Activated CD4-positive, alpha-beta T cell treated with anti-CD3 and anti-CD28 coated beads, Interleukin-2, amount 50 U/mL, for 48 hours (primary cell): Measurements from ENCODE around the gene BNC2.
"Not testable (repeated sequence)": the region's sequence is repeated elsewhere in the genome, so short reads cannot be mapped to it uniquely, and the experiment has no call there.

Experiments
- DNase-seq, 2 experiments: peaks; one replicate each; pipeline ENCODE4 v3.0.0-alpha.2; 2020

BNC2 gene, protein sequence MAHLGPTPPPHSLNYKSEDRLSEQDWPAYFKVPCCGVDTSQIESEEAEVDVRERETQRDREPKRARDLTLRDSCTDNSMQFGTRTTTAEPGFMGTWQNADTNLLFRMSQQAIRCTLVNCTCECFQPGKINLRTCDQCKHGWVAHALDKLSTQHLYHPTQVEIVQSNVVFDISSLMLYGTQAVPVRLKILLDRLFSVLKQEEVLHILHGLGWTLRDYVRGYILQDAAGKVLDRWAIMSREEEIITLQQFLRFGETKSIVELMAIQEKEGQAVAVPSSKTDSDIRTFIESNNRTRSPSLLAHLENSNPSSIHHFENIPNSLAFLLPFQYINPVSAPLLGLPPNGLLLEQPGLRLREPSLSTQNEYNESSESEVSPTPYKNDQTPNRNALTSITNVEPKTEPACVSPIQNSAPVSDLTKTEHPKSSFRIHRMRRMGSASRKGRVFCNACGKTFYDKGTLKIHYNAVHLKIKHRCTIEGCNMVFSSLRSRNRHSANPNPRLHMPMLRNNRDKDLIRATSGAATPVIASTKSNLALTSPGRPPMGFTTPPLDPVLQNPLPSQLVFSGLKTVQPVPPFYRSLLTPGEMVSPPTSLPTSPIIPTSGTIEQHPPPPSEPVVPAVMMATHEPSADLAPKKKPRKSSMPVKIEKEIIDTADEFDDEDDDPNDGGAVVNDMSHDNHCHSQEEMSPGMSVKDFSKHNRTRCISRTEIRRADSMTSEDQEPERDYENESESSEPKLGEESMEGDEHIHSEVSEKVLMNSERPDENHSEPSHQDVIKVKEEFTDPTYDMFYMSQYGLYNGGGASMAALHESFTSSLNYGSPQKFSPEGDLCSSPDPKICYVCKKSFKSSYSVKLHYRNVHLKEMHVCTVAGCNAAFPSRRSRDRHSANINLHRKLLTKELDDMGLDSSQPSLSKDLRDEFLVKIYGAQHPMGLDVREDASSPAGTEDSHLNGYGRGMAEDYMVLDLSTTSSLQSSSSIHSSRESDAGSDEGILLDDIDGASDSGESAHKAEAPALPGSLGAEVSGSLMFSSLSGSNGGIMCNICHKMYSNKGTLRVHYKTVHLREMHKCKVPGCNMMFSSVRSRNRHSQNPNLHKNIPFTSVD

DNA sequence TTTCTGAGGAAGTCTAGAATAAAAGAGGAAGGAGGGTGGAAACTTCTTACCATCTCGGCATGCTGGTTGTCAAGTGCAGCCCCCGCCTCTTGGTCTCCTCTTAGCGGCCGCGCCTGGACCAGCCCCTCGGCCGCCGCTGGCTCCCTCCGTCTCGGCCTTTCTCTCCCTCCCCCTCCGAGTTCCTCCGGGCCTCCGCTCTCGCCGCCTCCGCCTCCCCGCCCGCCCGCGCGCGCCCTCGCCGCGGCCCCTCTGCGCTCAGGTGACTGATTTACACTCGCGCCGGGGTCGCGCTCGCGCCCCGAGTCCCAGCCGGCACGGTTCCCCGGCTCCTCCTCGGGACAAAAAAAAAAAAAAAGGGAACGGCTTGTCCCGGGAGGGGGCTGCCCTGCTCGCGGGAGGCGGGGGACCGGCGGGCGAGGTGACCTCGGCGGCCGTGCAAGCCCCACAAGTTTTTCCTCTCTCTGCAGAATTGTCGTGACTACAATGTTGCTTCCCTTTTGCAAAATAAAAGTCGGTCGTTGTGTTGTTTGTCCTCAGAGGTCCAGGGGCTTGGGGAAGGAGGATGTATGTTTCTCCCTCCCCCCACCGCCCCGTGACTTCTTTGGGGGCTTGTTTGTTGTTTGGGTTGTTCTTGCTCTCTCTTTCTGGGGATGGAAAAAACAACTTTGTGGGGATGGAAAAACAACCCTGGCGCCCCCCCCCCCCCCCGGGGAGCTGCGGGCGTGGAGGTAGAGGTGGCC, at the start of gene BNC2:
TSS of gene BNC2 (minus strand) at position 75 of the 740 bp plus-strand sequence. CDS start at position 53, 22 bp downstream.
- DNase-seq: no peak

DNA sequence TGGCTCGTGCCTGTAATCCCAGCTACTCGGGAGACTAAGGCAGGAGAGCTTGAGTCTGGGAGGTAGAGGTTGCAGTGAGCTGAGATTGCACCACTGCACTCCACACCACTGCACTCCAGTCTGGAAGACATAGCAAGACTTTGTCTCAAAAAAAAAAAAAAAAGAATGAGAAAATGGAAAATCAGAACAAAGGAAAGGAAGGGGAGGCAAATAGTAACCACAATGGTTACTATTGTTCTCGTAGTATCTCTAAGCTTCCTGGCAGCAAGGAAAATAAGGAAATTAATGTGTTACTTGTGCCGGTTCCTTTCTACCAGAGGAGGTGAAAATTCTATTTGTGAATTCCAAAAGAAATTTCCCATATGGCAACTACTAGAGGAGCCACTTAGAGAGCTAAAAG, 48.5 kb upstream of the BNC2 start:
- DNase-seq: no peak

DNA sequence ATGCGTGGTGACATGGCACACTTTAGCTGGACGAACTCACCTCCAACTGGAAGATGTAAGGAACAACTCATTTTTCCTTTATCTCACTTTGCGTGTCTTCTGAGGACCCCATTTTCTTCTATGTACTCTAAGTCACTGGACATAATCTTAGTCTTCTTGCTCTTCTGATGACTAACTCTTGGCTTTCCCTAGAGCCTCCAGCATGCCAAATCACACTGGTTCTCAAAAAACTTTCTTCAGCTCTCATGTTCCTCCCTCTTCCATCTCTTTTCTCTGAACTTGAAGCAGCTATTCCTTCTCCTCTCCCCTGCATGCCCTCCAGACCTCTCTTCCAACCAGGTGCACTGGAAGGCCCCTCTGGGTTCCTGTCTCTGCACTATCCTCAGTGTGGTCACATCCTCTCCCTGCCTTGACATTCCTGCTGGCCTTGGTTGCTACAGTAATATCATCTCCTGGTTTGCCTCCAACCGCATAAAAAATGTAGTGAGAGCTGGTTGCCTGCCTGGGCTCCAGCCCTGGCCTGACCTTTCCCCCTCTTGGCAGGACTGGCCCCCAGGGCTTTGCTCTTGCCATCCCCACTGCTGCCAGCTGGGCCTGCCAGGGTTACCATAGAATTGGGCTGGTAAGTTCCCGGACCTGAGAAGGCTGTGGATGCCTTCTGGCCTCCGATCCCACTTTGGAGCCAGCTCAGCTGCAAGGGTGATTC, 44.8 kb upstream of the BNC2 start:
- no peak for DNase-seq

DNA sequence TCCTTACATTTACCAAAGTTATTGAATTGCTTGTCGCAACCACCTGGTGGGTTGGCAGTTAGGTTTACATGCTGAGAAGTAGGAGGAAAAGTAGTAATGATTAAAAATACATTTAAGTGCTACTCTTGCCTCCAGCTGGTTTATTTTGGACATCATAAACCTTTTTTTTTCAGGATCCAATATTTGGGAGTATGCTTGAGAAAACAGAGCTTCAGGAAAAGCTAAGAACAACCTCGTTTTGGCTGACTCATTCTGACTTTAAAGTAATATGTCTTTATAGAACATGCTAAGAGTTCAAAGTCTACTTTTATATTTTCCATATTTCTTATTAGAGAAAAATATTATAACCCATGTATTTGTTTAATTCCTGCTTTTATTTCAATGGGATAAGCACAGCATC, 41.7 kb upstream of the BNC2 start:
- DNase-seq: no peak

DNA sequence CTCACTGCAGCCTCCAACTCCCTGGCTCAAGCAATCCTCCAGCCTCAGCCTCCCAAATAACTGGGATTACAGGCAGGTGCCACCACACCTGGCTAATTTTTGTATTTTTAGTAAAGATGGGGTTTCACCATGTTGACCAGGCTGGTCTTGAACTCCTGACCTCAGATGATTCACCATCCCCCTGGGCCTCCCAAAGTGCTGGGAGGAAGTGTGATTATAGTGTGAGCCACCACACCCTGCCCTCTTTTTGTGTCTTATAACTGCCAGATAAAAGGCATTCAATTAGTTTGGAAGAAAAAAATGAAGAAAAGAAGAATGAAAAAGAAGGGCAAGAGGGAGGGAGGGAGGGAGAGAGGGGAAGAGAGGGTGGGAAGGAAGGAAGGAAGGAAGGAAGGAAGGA, 37.7 kb upstream of the BNC2 start:
- not testable (repeated sequence) for DNase-seq

DNA sequence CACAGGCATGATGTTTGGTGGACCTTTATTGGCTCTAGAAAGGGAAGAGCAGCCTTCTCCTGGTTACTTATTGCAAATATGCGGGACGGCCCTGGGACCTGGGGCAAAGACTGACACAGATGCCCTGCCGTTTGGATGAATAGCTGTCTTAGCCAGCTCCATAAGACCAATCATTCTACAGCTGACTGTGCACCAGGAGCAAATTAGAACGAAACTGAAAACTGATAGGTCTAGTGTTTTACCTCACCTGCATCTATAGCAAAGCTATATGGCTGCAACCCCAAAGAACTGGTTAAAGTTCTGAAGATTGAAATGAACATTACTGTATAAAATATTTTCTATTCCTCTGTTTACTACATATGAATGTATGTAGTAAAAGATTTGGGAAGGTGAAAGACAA, 34.2 kb upstream of the BNC2 start:
- DNase-seq: no peak

DNA sequence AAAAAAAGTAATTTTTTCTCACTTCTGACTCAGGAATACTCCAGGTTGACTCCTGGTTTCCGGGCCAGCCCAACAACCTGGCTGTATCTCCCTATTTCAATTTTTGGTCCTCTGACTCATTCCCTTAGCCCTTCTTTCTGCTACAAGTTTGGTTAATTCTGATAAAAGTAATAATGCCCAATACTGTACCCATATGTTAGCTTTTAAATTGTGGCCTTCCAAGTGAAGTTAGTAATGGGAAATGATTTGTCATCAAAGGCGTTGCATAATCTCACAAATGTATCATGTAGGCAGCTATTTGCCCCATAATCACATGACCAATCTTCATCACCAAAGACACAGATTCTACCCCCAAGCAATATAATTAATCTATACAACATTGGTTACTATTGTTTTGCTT, 31.1 kb upstream of the BNC2 start:
- no peak for DNase-seq

DNA sequence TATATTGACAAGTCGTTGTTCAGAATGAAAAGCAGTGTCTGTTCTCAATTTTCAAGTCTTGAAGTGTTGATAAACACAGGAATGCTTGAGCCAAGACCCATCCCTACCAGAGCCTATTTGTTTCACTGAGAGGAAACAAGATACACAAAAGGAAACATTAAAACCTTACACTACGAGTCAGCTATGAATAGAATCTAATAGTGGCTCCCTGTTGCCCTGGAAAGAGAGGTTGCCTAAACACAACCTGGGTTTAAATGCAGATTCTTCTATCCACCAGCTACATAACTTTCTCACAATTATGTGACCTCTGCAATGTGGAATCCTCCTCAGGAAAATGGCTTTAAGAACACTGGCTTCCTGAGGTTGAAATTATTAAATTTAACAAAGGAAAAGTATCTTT, 29.1 kb upstream of the BNC2 start:
- DNase-seq: no peak

DNA sequence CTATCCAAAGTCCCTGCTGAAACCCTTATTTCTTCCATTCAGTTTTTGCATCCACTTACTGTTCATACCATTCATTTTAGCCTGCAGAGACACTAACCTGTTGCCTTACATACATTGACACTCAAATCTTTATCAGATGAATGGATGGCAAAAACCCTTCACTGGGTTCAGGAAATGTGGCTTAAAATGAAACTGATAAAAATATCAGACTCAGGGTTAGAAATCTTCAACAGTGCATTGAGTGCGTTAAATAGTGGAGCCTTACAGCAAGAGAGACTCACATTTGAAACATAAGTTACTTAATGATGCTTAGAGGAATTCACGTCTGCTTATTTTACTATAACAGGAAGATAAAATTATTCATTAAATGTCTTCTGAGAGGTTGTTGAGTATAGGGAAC, 28.0 kb upstream of the BNC2 start:
- DNase-seq: no peak

DNA sequence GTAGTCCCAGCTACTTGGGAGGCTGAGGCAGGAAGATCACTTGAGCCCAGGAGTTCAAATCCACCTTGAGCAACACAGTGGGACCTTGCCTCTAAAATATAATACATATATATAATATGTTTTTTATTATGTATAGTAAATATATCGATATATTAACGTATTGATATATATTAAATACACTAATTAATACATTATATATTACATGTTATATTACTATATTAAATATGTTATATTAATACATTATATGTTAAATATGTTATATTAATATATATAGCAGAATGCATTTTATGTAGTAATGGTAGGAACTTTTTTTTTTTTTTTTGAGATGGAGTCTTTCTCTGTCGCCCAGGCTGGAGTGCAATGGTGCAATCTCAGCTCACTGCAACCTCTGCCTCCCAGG, 18.1 kb upstream of the BNC2 start:
- DNase-seq: no peak

DNA sequence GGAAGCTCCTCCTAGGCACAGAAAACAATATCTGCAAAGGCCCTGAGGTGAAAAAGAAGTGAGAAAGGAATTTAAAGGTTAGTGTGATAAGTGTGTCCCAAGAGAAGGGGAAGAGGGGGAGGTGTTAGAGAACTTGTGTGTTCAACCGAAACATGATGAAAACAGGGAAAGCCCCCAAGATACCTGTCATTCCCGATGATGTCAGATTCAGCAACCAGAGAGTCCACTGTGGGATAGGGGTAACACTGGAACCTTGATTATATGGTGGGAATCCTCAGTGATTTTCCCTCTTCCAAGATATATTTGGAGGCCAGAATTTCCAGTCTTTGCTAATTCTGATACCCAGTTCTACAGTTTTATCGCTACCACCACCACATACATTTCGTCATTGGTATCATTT, 15.5 kb upstream of the BNC2 start:
- DNase-seq: no peak

DNA sequence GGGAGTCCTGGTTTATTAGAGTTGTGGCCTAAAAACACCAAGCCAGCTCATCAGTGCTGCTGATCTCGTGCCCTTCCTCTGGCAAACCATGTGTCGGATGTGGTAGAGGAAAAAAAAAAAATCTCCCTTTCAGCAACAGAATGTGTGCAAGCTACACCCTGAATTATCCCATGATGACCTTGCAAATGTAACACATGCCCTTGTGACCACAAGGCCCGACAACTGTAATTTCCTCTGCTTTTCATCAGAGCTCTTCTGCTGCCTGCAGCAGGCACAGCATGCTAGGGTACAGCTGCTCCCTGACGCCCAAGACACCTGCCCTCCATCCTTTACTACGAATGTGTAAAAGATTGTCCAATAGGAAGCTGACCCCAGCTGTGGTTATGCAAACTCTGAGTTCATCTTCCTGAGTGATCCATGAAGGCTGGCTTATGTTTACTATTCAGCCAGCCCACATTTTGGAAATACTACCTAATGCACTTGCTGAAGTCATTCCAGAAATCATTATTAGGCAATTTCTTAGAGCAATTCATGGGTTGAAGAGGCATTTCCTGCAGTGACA, 14.6 kb upstream of the BNC2 start:
- DNase-seq: no peak

DNA sequence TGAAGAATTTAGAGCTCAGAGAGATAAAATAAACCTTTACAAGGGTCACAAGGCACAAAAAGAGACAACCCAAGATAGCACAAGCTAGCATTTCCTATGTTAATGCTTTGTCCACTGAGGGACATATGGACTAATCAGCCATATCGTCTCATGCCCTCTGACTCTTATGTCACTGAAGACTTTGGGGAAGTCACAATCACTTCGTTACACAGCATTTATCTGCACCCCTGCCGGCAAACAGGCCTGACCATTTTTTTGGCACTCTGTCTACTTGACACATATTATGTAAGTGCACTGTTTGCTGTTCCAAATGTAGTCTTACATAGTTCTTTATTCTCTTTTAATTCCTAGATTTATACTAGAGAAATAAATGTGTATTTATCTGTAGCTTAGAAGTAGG, 13.9 kb upstream of the BNC2 start:
- no peak for DNase-seq

DNA sequence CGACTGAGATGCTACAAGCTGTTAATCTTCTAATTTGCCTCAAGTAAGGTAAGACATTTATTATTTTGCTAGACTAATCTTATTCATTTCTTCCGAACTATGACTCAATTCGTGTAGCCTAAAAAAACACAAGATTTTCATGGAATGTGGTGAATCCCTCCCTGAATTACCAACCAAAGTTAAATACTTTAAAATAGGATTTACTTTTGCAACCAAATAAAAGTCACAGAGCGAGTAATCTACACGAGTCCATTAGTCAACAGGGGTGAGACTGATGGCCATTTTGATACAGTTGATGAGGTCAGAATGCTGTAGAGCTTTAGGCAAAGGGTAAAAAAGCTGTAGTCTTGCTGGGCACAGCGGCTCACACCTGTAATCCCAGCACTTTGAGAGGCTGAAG, 13.1 kb upstream of the BNC2 start:
- DNase-seq: no peak

DNA sequence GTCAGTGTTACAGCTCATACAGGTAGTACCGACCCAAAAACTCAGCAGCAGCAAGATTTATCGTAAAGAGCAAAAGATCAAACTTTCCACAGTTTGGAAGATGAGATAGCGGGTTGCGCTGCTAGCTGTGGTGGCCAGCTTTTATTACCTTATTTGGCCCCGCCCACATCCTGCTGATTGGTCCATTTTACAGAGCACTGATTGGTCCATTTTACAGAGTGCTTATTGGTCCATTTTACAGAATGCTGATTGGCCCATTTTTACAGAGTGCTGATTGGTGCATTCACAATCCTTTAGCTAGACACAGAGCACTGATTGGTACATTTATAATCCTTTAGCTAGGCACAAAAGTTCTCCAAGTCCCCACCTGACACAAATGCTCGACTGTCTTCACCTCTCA, 12.0 kb upstream of the BNC2 start:
- not testable (repeated sequence) for DNase-seq

DNA sequence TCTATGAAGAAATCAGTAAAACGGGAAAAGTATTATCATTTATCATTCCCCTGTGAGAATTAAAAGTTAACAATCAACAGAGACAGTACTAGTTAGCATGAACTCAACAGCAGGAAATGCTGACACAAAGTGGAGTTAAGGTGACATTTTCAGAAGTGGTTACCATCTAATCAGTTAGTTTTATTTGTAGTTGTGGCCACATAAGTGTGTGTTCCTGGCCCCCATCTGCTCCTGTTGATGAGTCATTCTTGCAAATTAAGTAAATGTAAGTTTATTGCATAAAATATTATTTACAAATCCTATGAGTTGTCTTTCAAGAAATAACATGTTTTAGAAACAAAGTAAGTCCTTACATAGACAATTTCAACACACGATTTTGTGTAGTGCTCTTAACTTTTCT, 8.9 kb upstream of the BNC2 start:
- DNase-seq: no peak

DNA sequence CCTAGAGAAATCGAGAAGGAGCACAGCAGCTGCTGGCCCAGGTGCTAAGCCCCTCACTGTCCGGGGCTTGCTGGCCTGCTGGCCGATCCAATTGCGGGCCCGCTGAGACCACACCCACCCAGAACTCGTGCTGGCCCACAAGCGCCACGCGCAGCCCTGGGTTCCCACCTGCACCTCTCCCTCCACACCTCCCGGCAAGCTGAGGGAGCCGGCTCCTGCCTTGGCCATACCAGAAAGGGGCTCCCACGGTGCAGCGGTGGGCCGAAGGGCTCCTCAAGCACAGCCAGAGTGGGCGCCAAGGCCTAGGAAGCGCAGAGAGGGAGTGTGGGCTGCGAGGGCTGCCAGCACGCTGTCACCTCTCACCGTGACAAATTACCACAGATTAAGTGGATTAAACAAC, 6.8 kb upstream of the BNC2 start:
- DNase-seq: no peak

DNA sequence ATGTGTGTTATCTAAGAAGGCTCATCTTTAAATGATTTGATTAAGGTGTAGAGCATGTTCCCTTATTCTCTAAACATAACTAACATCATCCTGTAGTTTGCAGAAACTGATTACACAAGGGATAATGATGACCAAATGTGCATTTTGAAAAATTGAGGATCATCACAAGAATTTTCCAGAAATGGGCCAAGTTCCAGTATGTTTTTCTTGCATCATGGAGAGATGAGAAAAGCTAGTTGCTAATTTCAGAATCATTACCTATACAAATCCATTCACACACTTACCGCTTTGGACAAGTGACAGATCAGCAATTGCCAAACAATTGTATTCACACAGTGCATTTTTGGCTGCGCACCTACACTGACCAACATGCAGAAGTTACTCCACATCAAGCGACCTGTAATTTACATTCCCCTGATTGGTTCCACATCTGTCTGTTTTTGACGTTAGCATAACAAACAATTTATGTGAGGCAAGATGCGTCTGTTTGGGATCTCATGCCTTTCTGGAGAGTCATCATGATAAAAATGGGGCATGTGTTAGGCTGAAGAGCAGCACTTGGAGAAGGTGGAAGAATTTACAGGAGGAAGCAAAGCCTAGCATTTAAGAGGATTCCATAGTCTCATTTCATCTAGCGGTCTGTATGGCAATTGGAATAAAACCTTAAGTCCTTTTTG, 2.8 kb upstream of the BNC2 start:
- DNase-seq: no peak

DNA sequence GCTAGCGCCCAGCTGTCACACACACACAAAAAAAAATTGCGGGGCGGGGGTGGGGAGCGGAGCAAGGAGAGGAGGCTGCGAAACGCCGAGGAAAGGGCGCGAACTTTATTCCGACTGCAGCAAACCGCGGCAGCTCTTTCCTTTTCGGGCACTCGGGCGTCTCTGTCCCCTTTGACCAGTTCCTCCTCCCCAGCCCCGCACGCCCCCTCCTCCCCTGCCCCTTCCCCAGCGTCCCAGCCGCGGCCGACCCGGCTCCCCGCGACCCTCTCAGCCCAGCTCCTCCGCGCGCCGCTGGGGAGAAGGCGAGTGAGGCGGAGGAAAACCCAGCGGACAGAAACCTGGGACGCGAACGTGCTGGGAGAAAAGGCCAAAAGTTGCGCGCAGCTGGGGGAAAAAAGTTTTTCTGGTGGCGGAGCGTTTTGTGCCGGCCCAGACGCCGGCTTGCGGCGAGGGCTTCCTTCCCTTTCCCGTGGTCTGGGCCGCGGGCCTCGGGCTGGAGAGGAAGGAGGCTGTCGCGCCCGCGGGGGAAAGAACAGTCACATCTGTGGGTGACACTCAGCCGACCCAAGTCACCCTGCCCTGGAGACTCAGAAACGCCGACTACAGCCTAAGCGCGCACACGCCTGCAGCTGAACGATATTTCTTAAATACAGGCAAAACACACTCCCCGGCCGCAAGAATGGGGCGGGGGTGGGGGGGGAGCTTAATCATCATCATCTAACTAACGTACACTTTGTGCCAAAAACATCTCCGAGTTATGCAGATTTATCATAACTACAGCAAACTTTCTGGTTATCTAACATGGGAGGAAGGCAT, 1.1 kb upstream of the BNC2 start:
- DNase-seq: no peak

DNA sequence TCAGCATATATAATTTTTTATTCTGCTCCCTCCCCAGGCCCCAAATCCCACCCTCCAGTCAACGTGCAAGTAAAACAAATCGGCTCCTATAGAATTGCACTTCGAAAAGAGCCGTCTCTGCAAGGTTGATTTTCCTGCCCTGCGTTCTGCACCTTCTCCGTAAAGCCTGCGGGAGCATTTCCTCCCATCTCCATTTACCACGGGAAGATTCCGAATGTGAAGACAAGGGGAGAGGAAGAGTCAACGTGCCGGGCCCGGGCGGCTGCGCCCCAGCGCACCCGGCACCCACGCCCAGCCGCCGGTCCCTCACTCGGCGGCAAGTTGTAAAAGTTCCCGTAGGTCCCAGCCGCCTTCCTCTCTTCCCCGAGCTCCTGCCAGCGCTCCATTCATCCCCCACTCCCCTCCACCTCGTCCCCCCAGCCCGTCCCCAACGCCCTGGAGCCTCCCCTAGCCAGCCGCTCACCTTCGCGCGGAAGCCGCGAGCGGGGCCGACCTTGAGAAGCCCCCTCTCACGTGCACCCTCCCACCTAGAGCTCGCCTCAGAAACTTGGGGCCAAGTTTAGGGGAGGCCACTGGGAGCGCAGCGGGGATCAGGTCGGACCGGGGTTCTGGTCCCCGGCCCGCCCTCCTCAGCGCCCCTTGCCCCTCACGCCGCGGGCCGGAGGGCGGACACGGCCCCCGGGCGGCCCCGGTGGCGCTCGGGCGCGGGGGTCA, 431 bp downstream of the BNC2 start:
- DNase-seq: no peak
